GM12892 (cell line): ENCODE results near the gene FBXW2.

Experiments used
- POLR2A ChIP-seq: IDR thresholded peaks from 2 replicates; pipeline ENCODE4 v1.6.1; 2011; ENCODE audit warnings: low read depth, low read length, control low read depth
- POLR2AphosphoS5 ChIP-seq: IDR thresholded peaks from 2 replicates; pipeline ENCODE4 v1.6.1; 2011; ENCODE audit warnings: low read depth, low read length, control low read depth

- no peak for TF ChIP-seq POLR2A
- TF ChIP-seq POLR2AphosphoS5, result no peak
Measured at GRCh38 chr9:120755044-120755443, 38.2 kb downstream of the FBXW2 start.
